ENCODE data around the gene RNF217. TPM values are rescaled to one million over a fixed set of nuclear protein-coding genes. Genes with fewer than 3 reads are reported as not detected.

The RNF217 gene
- total and polyA plus RNA-seq, 7 donors, result 2.3 to 22.5 (median 11.5) TPM

- no peaks in the 10 kb centered on the region for H3K27me3 ChIP-seq (ENCODE audit: insufficient read depth in 3 of 3, low read length in 2 of 3)
- H3K27ac ChIP-seq, result no peak overlapping the region
- no peaks in the 10 kb centered on the region for H3K9me3 ChIP-seq
- peaks cover 0 to 8% of the 10 kb centered on the region in 2 donors for H3K36me3 ChIP-seq (ENCODE audit: insufficient read depth in 1 of 2, low read depth in 1 of 2)
- intact Hi-C loops (cut with DNase I), result no loop called here
- ATAC-seq (no peak), DNase-seq (no peak)
- no peak overlapping the region for H3K4me3 ChIP-seq
- TF ChIP-seq CTCF (IDR thresholded peaks at IDR 0.05), result no peak
- no peaks in the 10 kb centered on the region for H3K4me1 ChIP-seq
- WGBS, 3 donors, result 57 to 60% (median 60%) methylated on average over 4 of the region's 4 CpGs
These were observed 88.6 kb downstream of the RNF217 start for GRCh38 chr6:125050663-125051318.

- no peak for TF ChIP-seq CTCF (IDR thresholded peaks at IDR 0.05)
- no peaks in the 10 kb centered on the region for H3K27me3 ChIP-seq (ENCODE audit: insufficient read depth in 3 of 3, low read length in 2 of 3)
These were observed 91.6 kb downstream of the RNF217 start for GRCh38 chr6:125053809-125054208.

GRCh38 chr6:125054331-125054730 is 92.1 kb downstream of the RNF217 start:
- Histone ChIP-seq H3K27ac (no peak overlapping the region), H3K4me3 (no peak overlapping the region), H3K27me3 (ENCODE audit: insufficient read depth in 3 of 3, low read length in 2 of 3) (no peaks in the 10 kb centered on the region), H3K36me3 (ENCODE audit: insufficient read depth in 1 of 2, low read depth in 1 of 2) (no peaks in the 10 kb centered on the region), H3K4me1 (peaks cover 24% of the 10 kb centered on the region), H3K9me3 (no peaks in the 10 kb centered on the region)
- TF ChIP-seq CTCF (IDR thresholded peaks at IDR 0.05), result no peak
- ATAC-seq (no peak), DNase-seq (no peak)
- intact Hi-C loops (cut with DNase I), result no loop called here
- 97 to 99% (median 98%) methylated on average over 2 of the region's 2 CpGs for WGBS, 3 donors

More at GRCh38 chr6:125053809-125054208, 91.6 kb downstream of the RNF217 start:
- no peak overlapping the region for H3K27ac ChIP-seq
- H3K36me3 ChIP-seq (ENCODE audit: insufficient read depth in 1 of 2, low read depth in 1 of 2), result no peaks in the 10 kb centered on the region
- H3K4me1 ChIP-seq, result peaks cover 19% of the 10 kb centered on the region
- no peaks in the 10 kb centered on the region for H3K9me3 ChIP-seq
- no peak for ATAC-seq
- no peak for DNase-seq
- intact Hi-C loops (cut with DNase I), result loop anchor here in 1 of 2 donors (2.0 kb wide), 1 partner anchor 47 kb away; no protein-coding TSS in a partner anchor
- WGBS, 3 donors, result 96 to 99% (median 96%) methylated on average over 2 of the region's 2 CpGs
- no peak overlapping the region for H3K4me3 ChIP-seq

- H3K9me3 ChIP-seq, result no peaks in the 10 kb centered on the region
- TF ChIP-seq CTCF (IDR thresholded peaks at IDR 0.05), result no peak
These were observed 95.4 kb downstream of the RNF217 start for GRCh38 chr6:125057392-125058246.

More at GRCh38 chr6:125057392-125058246, 95.4 kb downstream of the RNF217 start:
- H3K36me3 ChIP-seq (ENCODE audit: insufficient read depth in 1 of 2, low read depth in 1 of 2), result peaks cover 0 to 11% of the 10 kb centered on the region in 2 donors
- 47 to 66% (median 55%) methylated on average over 5 of the region's 5 CpGs for WGBS, 3 donors
- H3K27me3 ChIP-seq (ENCODE audit: insufficient read depth in 3 of 3, low read length in 2 of 3), result no peaks in the 10 kb centered on the region
- DNase-seq, result no peak
- intact Hi-C loops (cut with DNase I), result no loop called here
- H3K4me1 ChIP-seq, result peaks cover 25% of the 10 kb centered on the region
- no peak overlapping the region for H3K4me3 ChIP-seq
- ATAC-seq, result peak in 2 of 4 donors; percentile 49 to 63
- no peak overlapping the region for H3K27ac ChIP-seq
